Heart left ventricle (tissue), 16 donors: ENCODE measurements around the gene CLCN6. TPM values are rescaled to one million over a fixed set of nuclear protein-coding genes. Genes with fewer than 3 reads are reported as not detected.

Experiments used
- ATAC-seq, 4 donors: fragments of 200-7000 bp; cut with Tn5 transposase; one replicate each; pipeline ENCODE4 v1.9.1; 2020 to 2022; ENCODE audit warnings: moderate library complexity in 4 of 4, mild to moderate bottlenecking in 3 of 4, moderate number of reproducible peaks in 1 of 4
- DNase-seq, 5 donors: peaks; one replicate each; pipeline ENCODE4 v3.0.0-alpha.2; 2020
- H3K27ac ChIP-seq, 12 donors: fragments of 200-600 bp; sonication (generic) in 4 of 12; one replicate each; pipeline versions ENCODE4 v1.5.0 to v1.8.0; 2016 to 2022; ENCODE audit warnings: mild to moderate bottlenecking in 2 of 12
- H3K27me3 ChIP-seq, 9 donors: fragments of 200-600 bp; sonication (generic) in 2 of 9; one replicate each; pipeline versions ENCODE4 v1.5.1 to v1.8.0; 2016 to 2022; ENCODE audit warnings: mild to moderate bottlenecking in 3 of 9
- H3K36me3 ChIP-seq, 9 donors: fragments of 200-600 bp; sonication (generic) in 2 of 9; one replicate each; pipeline versions ENCODE4 v1.5.0 to v1.8.0; 2018 to 2022; ENCODE audit warnings: mild to moderate bottlenecking in 2 of 9
- H3K4me1 ChIP-seq, 12 donors: fragments of 200-600 bp; sonication (generic) in 4 of 12; one replicate each; pipeline versions ENCODE4 v1.5.0 to v1.8.0; 2016 to 2022; ENCODE audit warnings: mild to moderate bottlenecking in 3 of 12
- H3K4me3 ChIP-seq, 12 donors: fragments of 200-600 bp; sonication (generic) in 4 of 12; one replicate each; pipeline versions ENCODE4 v1.5.0 to v1.8.0; 2017 to 2022; ENCODE audit warnings: mild to moderate bottlenecking in 9 of 12, moderate library complexity in 4 of 12
- H3K9me3 ChIP-seq, 12 donors: fragments of 200-600 bp; sonication (generic) in 4 of 12; one replicate each; pipeline versions ENCODE4 v1.5.0 to v1.8.0; 2016 to 2022; ENCODE audit warnings: mild to moderate bottlenecking in 1 of 12
- CTCF ChIP-seq, 12 donors: fragments of 200-600 bp; sonication (generic) in 4 of 12; IDR thresholded peaks; one replicate each; pipeline versions ENCODE4 v1.5.0 to v1.8.0; 2018 to 2022; ENCODE audit warnings: antibody characterized with exemption in 12 of 12, mild to moderate bottlenecking in 5 of 12
- POLR2A ChIP-seq, 2 donors: fragments of 450-650 bp; IDR thresholded peaks; one replicate each; pipeline ENCODE4 v1.6.1; 2017; ENCODE audit warnings: antibody characterized with exemption in 2 of 2, mild to moderate bottlenecking in 2 of 2, moderate library complexity in 2 of 2
- WGBS, 4 donors: extraction: QIAGEN DNeasy Blood & Tissue Kit in 2 of 4; methylation state at CpG; one replicate each; pipeline versions ENCODE4 v1.1.5 to v1.1.7; 2013 to 2018; 5-methylcytosine and 5-hydroxymethylcytosine counted together
- intact Hi-C, 10 donors: fragments of 100-400 bp; cut with DNase I; formaldehyde crosslinking; loops; one replicate each; pipeline versions ENCODE4 v1.11.1 to v1.14.2; 2022
- polyA plus RNA-seq, 2 donors: library from polyadenylated mRNA; stranded (reverse); fragments of 200-250 nt; gene quantifications; one replicate each; pipeline ENCODE4 v1.2.3, GENCODE V29; 2013
- total RNA-seq, 9 donors: library from RNA; depleted of rRNA in 2 of 9; stranded (reverse); fragments of >200 nt in 2 of 9; fragmentation: NEBNext Ultra II Directional in 3 of 9; extraction: Animal tissue kit (Norgen Biotek cat#: 25700) in 3 of 9; gene quantifications; one replicate each; pipeline versions ENCODE4 v1.1.0 to v1.2.4, GENCODE V29; 2016 to 2023
- donor health status: ischemic (EF 13 %, LVEDD 7.1; RV severe dilation, severe dysfunction).
- donor health status: healthy with polysubstance abuse.
- donor health status: DM: no; HTN: yes; CAD: no.
- donor health status: DM: no; HTN: no; CAD: no.
- donor health status: ischemic (EF 25% LVEDD 6.9; RV normal size, moderate dysfunction).
- donor health status: ischemic (EF 25% LVEDD 5.7; RV mildly dilated, moderate dysfunction).
- donor health status: healthy.
- donor health status: DM: yes; HTN: yes; CAD: no.
- donor health status: ischemic (EF 35%, LVEDD 5.7; RV mildly dilated, moderate dysfunction).
- donor health status: nonischemic (EF 11% LVEDD 7.7; RV severe dilation, severe dysfunction).
- donor health status: DM: yes; HTN: yes; CAD: no.
- donor health status: PGD.
- donor health status: ischemic (EF 29% LVEDD 5.4; RV normal size, mild dysfunction).
- donor health status: nonischemic (EF 23%, LVEDD 6.1; RV moderate dilation, normal function).

Gene CLCN6
- total and polyA plus RNA-seq, 11 donors, result 10.2 to 21.5 (median 17.2) TPM

GRCh38 chr1:11842154-11843041, 36.4 kb downstream of the CLCN6 start:
- TF ChIP-seq POLR2A (IDR thresholded peaks at IDR 0.05) (no peak), CTCF (IDR thresholded peaks at IDR 0.05) (no peak)
- Histone ChIP-seq H3K36me3 (peaks cover 3 to 85% (median 73%) of the 10 kb centered on the region in 9 donors), H3K27ac (peak overlapping the region in 8 of 12 donors; percentile 41 to 68 (median 55))

GRCh38 chr1:11845641-11846335, 39.8 kb downstream of the CLCN6 start:
- TF ChIP-seq POLR2A (IDR thresholded peaks at IDR 0.05) (no peak), CTCF (IDR thresholded peaks at IDR 0.05) (no peak)
- no peak for ATAC-seq
- Histone ChIP-seq H3K4me1 (peaks cover 0 to 35% (median 19%) of the 10 kb centered on the region in 12 donors), H3K36me3 (peaks cover 0 to 52% (median 40%) of the 10 kb centered on the region in 9 donors), H3K4me3 (peak overlapping the region in 5 of 12 donors; percentile 7 to 49 (median 28)), H3K27ac (no peak overlapping the region), H3K27me3 (no peaks in the 10 kb centered on the region), H3K9me3 (no peaks in the 10 kb centered on the region)
- intact Hi-C loops, result loop anchor here in 1 of 10 donors (1.0 kb wide), 1 partner anchor 14 kb away; no protein-coding TSS in a partner anchor
- WGBS, 4 donors, result 29 to 42% (median 41%) methylated on average over 5 of the region's 5 CpGs
- no peak for DNase-seq

More at GRCh38 chr1:11842154-11843041, 36.4 kb downstream of the CLCN6 start:
- WGBS, 4 donors, result 44 to 54% (median 50%) methylated on average over 17 to 19 of the region's 19 CpGs
- no peaks in the 10 kb centered on the region for H3K27me3 ChIP-seq
- no peaks in the 10 kb centered on the region for H3K9me3 ChIP-seq
- intact Hi-C loops, result loop anchor here in 2 of 10 donors (1.0 to 5.0 kb wide), 2 partner anchors 28 to 190 kb away; no protein-coding TSS in a partner anchor
- H3K4me1 ChIP-seq, result peaks cover 0 to 37% (median 17%) of the 10 kb centered on the region in 12 donors
- DNase-seq (peak in 4 of 5 donors; percentile 49 to 63 (median 58)), ATAC-seq (peak in 3 of 4 donors; percentile 5 to 38 (median 12))
- H3K4me3 ChIP-seq, result no peak overlapping the region

- ATAC-seq, result peak; percentile 30 to 63 (median 40)
- peak in 4 of 5 donors; percentile 40 to 67 (median 58) for DNase-seq
- H3K9me3 ChIP-seq, result no peaks in the 10 kb centered on the region
- TF ChIP-seq CTCF (IDR thresholded peaks at IDR 0.05) (no peak), POLR2A (IDR thresholded peaks at IDR 0.05) (no peak)
- peaks cover 0 to 32% (median 22%) of the 10 kb centered on the region in 9 donors for H3K36me3 ChIP-seq
- no peaks in the 10 kb centered on the region for H3K27me3 ChIP-seq
- 24 to 43% (median 36%) methylated on average over 14 to 18 of the region's 18 CpGs for WGBS, 4 donors
- H3K4me3 ChIP-seq, result peak within 1 kb of the TSS in 5 of 12 donors; percentile 19 to 49 (median 32)
- H3K4me1 ChIP-seq, result peaks cover 0 to 15% (median 2%) of the 10 kb centered on the region in 12 donors
- intact Hi-C loops, result no loop called here
- peak within 1 kb of the TSS in 4 of 12 donors; percentile 34 to 63 (median 52) for H3K27ac ChIP-seq
Measured at GRCh38 chr1:11847667-11848372, 41.8 kb downstream of the CLCN6 start, which contains the start of gene NPPA. Gene NPPA, minus strand, starts transcription at chr1:11847783. Its CDS starts 99 bp downstream, at chr1:11847684.
